SU-DHL-6 (cell line): ENCODE results near the gene CCDC80.

ENCODE experiments used
- H2AFZ ChIP-seq: fragments of 200-600 bp; sonication (generic); 2 replicates; pipeline ENCODE4 v1.6.1; 2014; ENCODE audit warnings: low read depth, mild to moderate bottlenecking, moderate library complexity, mixed read lengths, antibody characterized with exemption, low read length; ENCODE audit not compliant: severe bottlenecking
- H3F3A ChIP-seq: fragments of 200-600 bp; shearing (Covaris generic); 2 replicates; pipeline ENCODE4 v1.6.0; 2016; ENCODE audit warnings: antibody characterized with exemption, mild to moderate bottlenecking; ENCODE audit not compliant: insufficient read depth
- H3K27ac ChIP-seq: fragments of 200-600 bp; sonication (generic); 2 replicates; pipeline ENCODE4 v1.5.1; 2016; ENCODE audit warnings: low read depth, mild to moderate bottlenecking, low read length, moderate library complexity, mixed read lengths
- H3K27me3 ChIP-seq: fragments of 200-600 bp; sonication (generic), shearing (Covaris generic); 2 replicates; pipeline ENCODE4 v1.6.0; 2014; ENCODE audit warnings: mild to moderate bottlenecking, low read length
- H3K36me3 ChIP-seq: fragments of 200-600 bp; sonication (generic); 2 replicates; pipeline ENCODE4 v1.6.1; 2014; ENCODE audit warnings: mild to moderate bottlenecking, low read length, mixed read lengths
- H3K4me2 ChIP-seq: fragments of 300-600, 200-600 bp; shearing (Covaris generic), sonication (generic); 2 replicates; pipeline ENCODE4 v1.6.0; 2014; ENCODE audit warnings: low read length, low read depth, mild to moderate bottlenecking; ENCODE audit not compliant: poor library complexity, severe bottlenecking
- H3K4me3 ChIP-seq: fragments of 200-600 bp; sonication (generic); 2 replicates; pipeline ENCODE4 v1.5.1; 2014; ENCODE audit warnings: antibody characterized with exemption, low read length, mild to moderate bottlenecking, mixed read lengths; ENCODE audit not compliant: insufficient read depth, poor library complexity, severe bottlenecking
- H3K79me2 ChIP-seq: fragments of 200-600 bp; sonication (generic); 2 replicates; pipeline ENCODE4 v1.6.1; 2014; ENCODE audit warnings: mild to moderate bottlenecking, low read length, moderate library complexity; ENCODE audit not compliant: insufficient read depth
- H3K9ac ChIP-seq: fragments of 200-600 bp; sonication (generic); 2 replicates; pipeline ENCODE4 v1.7.0; 2014; ENCODE audit warnings: mild to moderate bottlenecking, low read length
- H3K9me2 ChIP-seq: fragments of 200-600 bp; sonication (generic); replicated peaks from 2 replicates; pipeline ENCODE4 v1.6.1; 2014; ENCODE audit warnings: low read length; ENCODE audit not compliant: insufficient read depth
- H3K9me3 ChIP-seq: fragments of 200-600 bp; sonication (generic); 2 replicates; pipeline ENCODE4 v1.6.1; 2014; ENCODE audit warnings: low read length, mixed read lengths; ENCODE audit not compliant: insufficient read depth
- H4K20me1 ChIP-seq: fragments of 200-600 bp; sonication (generic); 2 replicates; pipeline ENCODE4 v1.6.1; 2014; ENCODE audit warnings: low read depth, mild to moderate bottlenecking, antibody characterized with exemption, low read length, moderate library complexity, mixed read lengths
- EZH2phosphoT487 ChIP-seq: fragments of 200-600 bp; sonication (generic), shearing (Covaris generic); conservative IDR thresholded peaks from 2 replicates; pipeline ENCODE4 v1.6.1; 2018; ENCODE audit warnings: mild to moderate bottlenecking, antibody characterized with exemption, low read length, moderate library complexity, mixed read lengths
- TF ChIP-seq, protein P1 (sequence below): fragments of 200-600 bp; sonication (generic); IDR thresholded peaks from one replicate; pipeline ENCODE4 v1.5.1; 2017; ENCODE audit warnings: antibody characterized with exemption, mild to moderate bottlenecking, low read length, moderate library complexity; ENCODE audit not compliant: insufficient read depth, poor library complexity, severe bottlenecking

CCDC80 gene

DNA sequence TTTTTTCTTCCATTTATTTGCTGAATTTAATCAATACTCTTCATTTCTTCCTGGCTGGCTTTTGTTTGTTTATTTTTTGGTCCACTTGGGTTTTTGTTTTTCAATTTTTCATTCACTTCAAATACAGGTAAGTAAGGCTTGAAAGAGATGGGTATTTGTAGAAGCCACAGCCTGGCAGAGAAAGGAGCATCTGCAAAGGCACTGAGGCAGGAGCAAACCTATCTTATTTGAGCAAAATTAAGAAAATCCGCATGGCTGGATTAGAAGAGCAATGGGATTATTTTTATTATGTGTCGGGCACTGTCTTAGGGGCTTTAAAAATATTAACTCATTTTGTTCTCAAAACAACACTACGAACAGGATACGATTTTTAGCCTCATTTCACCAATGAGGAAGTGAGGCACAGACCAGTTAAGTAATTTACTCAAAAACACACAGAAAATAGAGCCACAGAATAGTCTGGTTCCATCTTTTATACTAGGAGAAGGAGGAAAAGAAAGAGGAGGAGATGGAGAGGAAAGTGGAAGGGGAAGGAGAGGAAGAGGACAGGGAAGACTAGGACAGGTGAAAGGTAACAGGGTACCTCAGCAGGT, 35.1 kb upstream of the CCDC80 start:
- TF ChIP-seq EZH2phosphoT487, result no peak
- TF ChIP-seq, protein P1, sequence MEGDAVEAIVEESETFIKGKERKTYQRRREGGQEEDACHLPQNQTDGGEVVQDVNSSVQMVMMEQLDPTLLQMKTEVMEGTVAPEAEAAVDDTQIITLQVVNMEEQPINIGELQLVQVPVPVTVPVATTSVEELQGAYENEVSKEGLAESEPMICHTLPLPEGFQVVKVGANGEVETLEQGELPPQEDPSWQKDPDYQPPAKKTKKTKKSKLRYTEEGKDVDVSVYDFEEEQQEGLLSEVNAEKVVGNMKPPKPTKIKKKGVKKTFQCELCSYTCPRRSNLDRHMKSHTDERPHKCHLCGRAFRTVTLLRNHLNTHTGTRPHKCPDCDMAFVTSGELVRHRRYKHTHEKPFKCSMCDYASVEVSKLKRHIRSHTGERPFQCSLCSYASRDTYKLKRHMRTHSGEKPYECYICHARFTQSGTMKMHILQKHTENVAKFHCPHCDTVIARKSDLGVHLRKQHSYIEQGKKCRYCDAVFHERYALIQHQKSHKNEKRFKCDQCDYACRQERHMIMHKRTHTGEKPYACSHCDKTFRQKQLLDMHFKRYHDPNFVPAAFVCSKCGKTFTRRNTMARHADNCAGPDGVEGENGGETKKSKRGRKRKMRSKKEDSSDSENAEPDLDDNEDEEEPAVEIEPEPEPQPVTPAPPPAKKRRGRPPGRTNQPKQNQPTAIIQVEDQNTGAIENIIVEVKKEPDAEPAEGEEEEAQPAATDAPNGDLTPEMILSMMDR, result no peak
- H3K9me3 ChIP-seq, result no peaks in the 10 kb centered on the region
- H3K27ac ChIP-seq, result no peak overlapping the region
- no peaks in the 10 kb centered on the region for H3K27me3 ChIP-seq
- no peaks in the 10 kb centered on the region for H3F3A ChIP-seq
- H3K9me2 ChIP-seq, result no peaks in the 10 kb centered on the region
- H2AFZ ChIP-seq, result peak overlapping the region; percentile 7
- no peaks in the 10 kb centered on the region for H3K36me3 ChIP-seq
- peak overlapping the region; percentile 19 for H3K4me2 ChIP-seq
- H4K20me1 ChIP-seq, result no peaks in the 10 kb centered on the region
- H3K79me2 ChIP-seq, result no peaks in the 10 kb centered on the region
- H3K9ac ChIP-seq, result no peak overlapping the region
- H3K4me3 ChIP-seq, result no peak overlapping the region

DNA sequence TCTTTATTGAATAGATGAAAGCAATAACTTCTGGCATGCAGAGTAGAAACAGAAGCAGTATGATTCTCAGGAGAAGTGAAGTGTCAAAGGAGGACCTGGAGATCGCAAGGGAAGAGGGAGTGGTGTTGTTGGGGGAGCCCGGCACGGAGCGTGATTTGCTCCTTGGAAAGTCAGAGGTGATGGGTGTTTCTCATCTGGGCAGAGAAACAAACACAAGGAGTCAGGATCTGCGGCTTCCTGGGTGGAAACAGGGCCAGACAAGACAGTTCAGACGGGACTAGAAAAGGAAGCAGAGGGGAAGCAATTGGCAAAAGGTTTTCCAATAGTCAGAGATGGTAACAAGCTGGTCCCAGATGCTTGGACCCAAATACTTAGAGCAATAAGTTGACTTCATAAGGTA, 34.4 kb upstream of the CCDC80 start:
- H3K27me3 ChIP-seq, result no peaks in the 10 kb centered on the region
- H3K9me3 ChIP-seq, result no peaks in the 10 kb centered on the region
- H3K79me2 ChIP-seq, result no peaks in the 10 kb centered on the region
- H3F3A ChIP-seq, result no peaks in the 10 kb centered on the region
- H3K4me3 ChIP-seq, result no peak overlapping the region
- H2AFZ ChIP-seq, result no peak overlapping the region
- H3K9me2 ChIP-seq, result no peaks in the 10 kb centered on the region
- no peaks in the 10 kb centered on the region for H3K36me3 ChIP-seq
- no peak overlapping the region for H3K27ac ChIP-seq
- TF ChIP-seq, protein P1, result no peak
- TF ChIP-seq EZH2phosphoT487, result no peak
- no peak overlapping the region for H3K4me2 ChIP-seq
- no peak overlapping the region for H3K9ac ChIP-seq
- H4K20me1 ChIP-seq, result no peaks in the 10 kb centered on the region

DNA sequence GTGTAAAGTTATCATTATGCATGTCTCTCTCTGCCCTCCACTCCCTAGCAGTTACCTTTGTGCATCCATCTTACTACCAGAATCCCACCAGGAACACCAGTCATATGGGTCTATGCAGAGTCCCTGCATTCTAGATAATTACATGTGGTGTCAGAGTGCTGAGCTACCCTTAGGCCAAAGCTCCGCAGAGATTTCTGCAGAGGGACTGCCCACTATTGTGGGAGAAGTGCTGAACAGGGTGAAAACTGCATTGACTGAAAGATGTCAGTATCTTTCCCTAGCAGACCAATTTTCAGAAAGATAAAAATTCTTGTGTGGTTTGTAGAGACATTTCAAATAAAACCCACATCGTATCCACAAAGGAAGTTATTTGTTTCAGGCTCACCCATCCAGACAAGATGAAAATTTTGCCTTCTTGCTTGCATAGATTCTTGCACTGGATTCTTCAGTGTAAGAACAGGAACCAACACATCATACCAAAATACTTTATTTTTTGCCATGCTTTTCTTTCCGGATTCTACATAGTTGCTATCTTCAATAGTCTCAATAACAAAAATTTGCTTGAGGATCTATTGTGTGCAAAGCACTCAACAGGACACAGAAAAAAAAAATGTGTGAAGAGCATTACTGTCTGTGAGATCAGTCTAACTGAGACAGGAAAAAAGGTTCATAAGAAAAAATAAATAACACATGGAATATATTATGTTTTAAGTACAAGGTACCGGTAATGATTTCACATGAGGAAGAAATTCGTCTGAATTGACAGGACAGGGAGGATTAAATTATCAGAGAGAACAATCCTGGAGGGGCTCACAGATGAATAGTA, 32.0 kb upstream of the CCDC80 start:
- H3K9me3 ChIP-seq, result no peaks in the 10 kb centered on the region
- H3K36me3 ChIP-seq, result no peaks in the 10 kb centered on the region
- H4K20me1 ChIP-seq, result no peaks in the 10 kb centered on the region
- no peaks in the 10 kb centered on the region for H3K27me3 ChIP-seq
- H3K4me2 ChIP-seq, result no peak overlapping the region
- H3K9ac ChIP-seq, result no peak overlapping the region
- H3K27ac ChIP-seq, result no peak overlapping the region
- H2AFZ ChIP-seq, result no peak overlapping the region
- H3F3A ChIP-seq, result no peaks in the 10 kb centered on the region
- TF ChIP-seq, protein P1, result no peak
- no peak for TF ChIP-seq EZH2phosphoT487
- H3K79me2 ChIP-seq, result no peaks in the 10 kb centered on the region
- H3K9me2 ChIP-seq, result no peaks in the 10 kb centered on the region
- H3K4me3 ChIP-seq, result no peak overlapping the region
